GM21825 (cell line): ENCODE results near the gene NAA60.

ENCODE experiments used
- ATAC-seq: cut with Tn5 transposase; IDR thresholded peaks from one replicate; pipeline ENCODE4 v1.9.1; 2021; ENCODE audit warnings: mild to moderate bottlenecking, moderate library complexity; ENCODE audit not compliant: unreplicated experiment

Gene NAA60

DNA sequence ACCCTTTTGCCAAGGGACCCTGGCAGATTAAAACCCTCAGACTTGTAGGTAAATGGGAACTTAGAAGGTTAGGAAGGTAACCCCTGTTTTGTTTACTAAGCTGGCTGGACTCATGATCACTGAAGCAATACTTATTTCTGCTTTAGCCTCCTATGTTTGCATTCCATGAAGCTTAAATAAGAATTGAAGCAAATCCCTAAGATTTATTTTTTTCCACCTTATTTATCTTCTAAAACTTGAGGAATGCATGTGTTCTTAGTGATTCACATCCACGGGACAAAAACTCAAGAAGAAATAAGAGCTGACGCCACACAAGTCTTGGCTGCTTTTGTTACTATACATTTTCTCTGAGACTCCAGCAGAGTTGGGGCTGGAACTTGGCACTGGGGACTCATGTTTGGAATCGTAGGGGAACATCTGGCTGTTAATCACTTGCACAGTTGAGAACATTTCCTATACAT lies 92.8 kb downstream of the NAA60 start:
- ATAC-seq: no peak
